BE2C (cell line): ENCODE results near the gene TADA2B.
"Not testable (repeated sequence)": the region's sequence is repeated elsewhere in the genome, so short reads cannot be mapped to it uniquely, and the experiment has no call there.

ENCODE experiments used
- DNase-seq: peaks from one replicate; pipeline ENCODE4 v3.0.0-alpha.2; 2020
- H3K27me3 ChIP-seq: fragments of 250-450 bp; sonication (Bioruptor Pico); 2 replicates; pipeline ENCODE4 v1.5.1; 2020; ENCODE audit warnings: mild to moderate bottlenecking
- H3K36me3 ChIP-seq: fragments of 250-450 bp; sonication (Bioruptor Pico); 2 replicates; pipeline ENCODE4 v1.5.1; 2020; ENCODE audit warnings: mild to moderate bottlenecking
- H3K4me1 ChIP-seq: fragments of 250-450 bp; sonication (Bioruptor Pico); 2 replicates; pipeline ENCODE4 v1.5.1; 2020
- H3K4me3 ChIP-seq: 2 replicates; pipeline ENCODE4 v1.5.1; 2011; ENCODE audit warnings: low read depth, low read length
- H3K9me3 ChIP-seq: fragments of 250-450 bp; sonication (Bioruptor Pico); 2 replicates; pipeline ENCODE4 v1.5.1; 2020
- TF ChIP-seq, protein P1 (sequence below): IDR thresholded peaks from 2 replicates; pipeline ENCODE4 v1.5.1; 2012; ENCODE audit warnings: mild to moderate bottlenecking, low read depth, low read length

Gene TADA2B

GRCh38 chr4:7101692-7102515 is 58.7 kb downstream of the TADA2B start:
- H3K36me3 ChIP-seq = no peaks in the 10 kb centered on the region
- DNase-seq = peak; percentile 77
- H3K4me1 ChIP-seq = no peaks in the 10 kb centered on the region; the same call in 1 of the 2 replicates
- no peaks in the 10 kb centered on the region for H3K9me3 ChIP-seq
- TF ChIP-seq, protein P1, sequence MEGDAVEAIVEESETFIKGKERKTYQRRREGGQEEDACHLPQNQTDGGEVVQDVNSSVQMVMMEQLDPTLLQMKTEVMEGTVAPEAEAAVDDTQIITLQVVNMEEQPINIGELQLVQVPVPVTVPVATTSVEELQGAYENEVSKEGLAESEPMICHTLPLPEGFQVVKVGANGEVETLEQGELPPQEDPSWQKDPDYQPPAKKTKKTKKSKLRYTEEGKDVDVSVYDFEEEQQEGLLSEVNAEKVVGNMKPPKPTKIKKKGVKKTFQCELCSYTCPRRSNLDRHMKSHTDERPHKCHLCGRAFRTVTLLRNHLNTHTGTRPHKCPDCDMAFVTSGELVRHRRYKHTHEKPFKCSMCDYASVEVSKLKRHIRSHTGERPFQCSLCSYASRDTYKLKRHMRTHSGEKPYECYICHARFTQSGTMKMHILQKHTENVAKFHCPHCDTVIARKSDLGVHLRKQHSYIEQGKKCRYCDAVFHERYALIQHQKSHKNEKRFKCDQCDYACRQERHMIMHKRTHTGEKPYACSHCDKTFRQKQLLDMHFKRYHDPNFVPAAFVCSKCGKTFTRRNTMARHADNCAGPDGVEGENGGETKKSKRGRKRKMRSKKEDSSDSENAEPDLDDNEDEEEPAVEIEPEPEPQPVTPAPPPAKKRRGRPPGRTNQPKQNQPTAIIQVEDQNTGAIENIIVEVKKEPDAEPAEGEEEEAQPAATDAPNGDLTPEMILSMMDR = peak; percentile 86
- no peaks in the 10 kb centered on the region for H3K27me3 ChIP-seq
- H3K4me3 ChIP-seq = peak overlapping the region; percentile 42

GRCh38 chr4:7102516-7102909 is 59.3 kb downstream of the TADA2B start:
- H3K27me3 ChIP-seq, H3K4me1 ChIP-seq, H3K36me3 ChIP-seq, H3K9me3 ChIP-seq, DNase-seq: not testable (repeated sequence)
- peak overlapping the region; percentile 79 for H3K4me3 ChIP-seq

GRCh38 chr4:7103031-7103606 is 59.9 kb downstream of the TADA2B start:
- no peaks in the 10 kb centered on the region for H3K9me3 ChIP-seq
- no peaks in the 10 kb centered on the region for H3K36me3 ChIP-seq
- TF ChIP-seq, protein P1 = no peak
- peak overlapping the region; percentile 79 for H3K4me3 ChIP-seq
- H3K27me3 ChIP-seq = no peaks in the 10 kb centered on the region
- peak; percentile 93 for DNase-seq
- H3K4me1 ChIP-seq = no peaks in the 10 kb centered on the region; the same call in 1 of the 2 replicates

DNA sequence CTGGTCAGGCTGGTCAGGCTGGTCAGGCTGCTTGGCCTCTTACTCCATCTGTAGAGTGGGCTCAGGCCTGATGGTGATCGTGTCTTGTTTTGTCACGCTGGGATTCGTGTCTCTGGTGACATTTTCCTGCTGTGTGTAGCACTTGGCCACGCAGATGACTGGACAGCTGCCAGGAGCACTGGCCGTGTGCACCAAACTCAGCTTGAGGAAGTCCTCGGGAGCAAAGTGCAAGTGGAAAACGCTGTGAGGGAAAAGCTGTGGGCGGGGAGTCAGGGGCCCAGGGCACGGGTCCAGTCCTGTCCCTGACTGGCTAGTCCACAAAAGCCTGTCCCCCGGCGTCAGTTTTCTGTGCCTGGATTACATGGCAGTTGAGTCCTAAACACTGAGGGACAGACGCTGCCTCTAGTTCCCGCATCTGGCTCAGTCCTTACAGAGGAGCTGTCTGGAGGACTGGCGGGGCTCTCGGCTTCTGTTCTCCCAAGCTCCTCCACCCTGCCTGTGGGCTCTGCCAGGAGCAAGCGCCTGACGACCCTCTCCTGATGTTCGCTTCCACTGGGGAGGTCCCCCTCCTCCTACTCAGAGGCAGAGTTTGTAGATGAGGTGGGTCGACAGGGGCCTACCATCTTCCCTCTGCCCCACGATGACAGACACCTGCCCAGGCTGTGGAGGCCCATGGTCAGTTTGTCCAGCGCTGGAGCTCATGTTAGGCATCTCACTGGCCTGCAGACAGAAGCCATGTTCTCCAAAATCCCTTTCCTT is 60.6 kb downstream of the TADA2B start:
- Histone ChIP-seq H3K27me3 (no peaks in the 10 kb centered on the region), H3K4me3 (peak overlapping the region; percentile 79), H3K9me3 (no peaks in the 10 kb centered on the region), H3K36me3 (no peaks in the 10 kb centered on the region), H3K4me1 (no peaks in the 10 kb centered on the region; the same call in 1 of the 2 replicates)
- DNase-seq = peak; percentile 40
- TF ChIP-seq, protein P1 = no peak

- TF ChIP-seq, protein P1 = no peak
- Histone ChIP-seq H3K4me1 (no peaks in the 10 kb centered on the region; the same call in 1 of the 2 replicates), H3K36me3 (no peaks in the 10 kb centered on the region), H3K4me3 (no peak overlapping the region), H3K9me3 (no peaks in the 10 kb centered on the region), H3K27me3 (no peaks in the 10 kb centered on the region)
- DNase-seq = no peak
These were observed 61.3 kb downstream of the TADA2B start for GRCh38 chr4:7104366-7105031.

DNA sequence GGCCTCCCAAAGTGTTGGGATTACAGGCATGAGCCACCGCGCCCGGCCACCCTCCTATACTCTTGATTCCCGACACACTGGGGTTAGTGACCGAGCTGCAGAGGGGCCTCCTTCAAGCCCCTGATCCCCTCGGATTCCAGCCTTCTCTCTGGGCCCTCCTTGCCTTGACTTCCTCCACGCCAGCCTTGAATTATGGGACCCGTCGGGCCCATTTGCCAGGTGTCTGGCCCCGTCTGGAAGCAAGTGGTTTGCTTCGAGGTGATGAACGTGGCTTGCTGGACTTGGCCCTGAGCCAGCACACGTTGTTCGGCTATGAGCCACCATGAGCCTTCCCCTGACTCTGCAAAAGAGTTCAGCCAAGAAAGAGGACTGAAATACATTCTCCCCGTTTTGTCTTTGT is 62.1 kb downstream of the TADA2B start:
- TF ChIP-seq, protein P1 = no peak
- no peak for DNase-seq
- no peaks in the 10 kb centered on the region for H3K9me3 ChIP-seq
- no peaks in the 10 kb centered on the region for H3K36me3 ChIP-seq
- H3K4me1 ChIP-seq = no peaks in the 10 kb centered on the region; the same call in 1 of the 2 replicates
- H3K27me3 ChIP-seq = no peaks in the 10 kb centered on the region
- no peak overlapping the region for H3K4me3 ChIP-seq
